Cardiac fibroblast (primary cell): ENCODE measurements around the gene USP12.
A peak's percentile ranks its signal among the peaks of the same experiment; 100 is the strongest.

Experiments used
- DNase-seq, 2 donors: peaks; one replicate each; pipeline versions ENCODE4 v3.0.0 to v3.0.0-alpha.2; 2010; ENCODE audit warnings: low read depth in 2 of 2
- H3K4me3 ChIP-seq, 2 donors: replicated peaks in 1 of 2; 1 replicate in 1 of 2; 2 replicates in 1 of 2; pipeline ENCODE4 v1.5.1; 2011; ENCODE audit warnings: low read depth in 2 of 2, low read length in 2 of 2, mild to moderate bottlenecking in 2 of 2, moderate library complexity in 1 of 2
- TF ChIP-seq, protein P1 (sequence below): IDR thresholded peaks from one replicate; pipeline ENCODE4 v1.5.1; 2011; ENCODE audit warnings: low read depth, mild to moderate bottlenecking, low read length, inconsistent platforms

The USP12 gene

DNA sequence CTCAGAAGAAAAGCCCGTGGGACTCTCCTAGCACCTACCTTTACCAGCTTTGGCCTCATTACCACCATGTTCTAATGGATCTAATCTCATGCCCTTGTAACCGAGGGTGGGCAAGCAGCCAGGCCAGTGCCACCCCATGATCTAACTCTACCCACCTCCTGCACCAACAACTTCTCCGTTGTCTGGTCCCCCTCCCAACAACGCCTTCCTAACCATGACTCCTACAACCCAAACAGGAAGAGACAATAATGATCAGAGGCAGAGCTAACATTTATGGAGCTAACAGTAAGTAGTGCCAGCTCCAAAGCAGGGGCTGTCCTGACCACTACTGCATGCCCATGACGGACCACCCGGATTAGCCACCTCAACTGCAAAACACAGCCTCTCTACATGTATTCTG, 3.5 kb downstream of the USP12 start:
- TF ChIP-seq, protein P1, sequence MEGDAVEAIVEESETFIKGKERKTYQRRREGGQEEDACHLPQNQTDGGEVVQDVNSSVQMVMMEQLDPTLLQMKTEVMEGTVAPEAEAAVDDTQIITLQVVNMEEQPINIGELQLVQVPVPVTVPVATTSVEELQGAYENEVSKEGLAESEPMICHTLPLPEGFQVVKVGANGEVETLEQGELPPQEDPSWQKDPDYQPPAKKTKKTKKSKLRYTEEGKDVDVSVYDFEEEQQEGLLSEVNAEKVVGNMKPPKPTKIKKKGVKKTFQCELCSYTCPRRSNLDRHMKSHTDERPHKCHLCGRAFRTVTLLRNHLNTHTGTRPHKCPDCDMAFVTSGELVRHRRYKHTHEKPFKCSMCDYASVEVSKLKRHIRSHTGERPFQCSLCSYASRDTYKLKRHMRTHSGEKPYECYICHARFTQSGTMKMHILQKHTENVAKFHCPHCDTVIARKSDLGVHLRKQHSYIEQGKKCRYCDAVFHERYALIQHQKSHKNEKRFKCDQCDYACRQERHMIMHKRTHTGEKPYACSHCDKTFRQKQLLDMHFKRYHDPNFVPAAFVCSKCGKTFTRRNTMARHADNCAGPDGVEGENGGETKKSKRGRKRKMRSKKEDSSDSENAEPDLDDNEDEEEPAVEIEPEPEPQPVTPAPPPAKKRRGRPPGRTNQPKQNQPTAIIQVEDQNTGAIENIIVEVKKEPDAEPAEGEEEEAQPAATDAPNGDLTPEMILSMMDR: no peak
- no peak overlapping the region for H3K4me3 ChIP-seq
- DNase-seq: no peak

DNA sequence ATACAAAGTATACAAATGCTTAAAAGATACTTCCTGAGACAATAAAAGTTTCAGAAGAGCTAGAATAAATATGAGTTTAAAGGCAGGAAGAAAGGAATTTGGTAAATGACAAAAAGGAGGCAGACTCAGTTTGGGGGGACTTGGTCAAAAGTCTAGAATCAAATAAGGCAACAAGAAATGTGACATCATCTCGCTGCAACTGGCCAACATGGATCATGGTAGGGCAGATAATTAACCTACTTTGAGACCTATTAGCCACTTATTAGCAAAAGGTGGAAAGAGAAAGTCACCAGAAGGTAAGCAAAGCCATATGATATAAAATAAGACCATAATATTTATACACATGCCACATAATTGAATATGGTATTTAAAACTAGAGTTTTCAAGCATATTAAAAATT, 5.3 kb downstream of the USP12 start:
- DNase-seq: no peak
- TF ChIP-seq, protein P1: no peak
- no peak overlapping the region for H3K4me3 ChIP-seq

DNA sequence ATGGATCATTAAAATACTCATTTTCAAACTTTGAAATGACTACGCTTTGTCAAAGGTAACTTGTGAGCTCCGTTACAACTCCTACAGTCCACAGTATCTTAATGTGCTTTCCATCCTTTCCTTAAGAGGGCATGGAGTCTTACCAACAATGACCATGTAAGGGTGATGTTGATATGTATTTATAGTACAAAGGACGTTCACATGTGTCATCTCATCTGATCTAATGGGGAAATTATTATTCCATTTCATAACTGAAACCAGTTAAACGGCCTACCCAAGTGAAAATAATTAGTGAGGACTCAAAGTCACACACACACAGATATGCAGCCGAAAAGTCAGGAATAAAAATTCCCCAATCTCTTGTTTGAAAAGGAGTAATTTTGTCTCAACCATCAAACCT, 9.6 kb downstream of the USP12 start:
- TF ChIP-seq, protein P1: no peak
- DNase-seq: peak in 1 of 2 donors; percentile 14
- H3K4me3 ChIP-seq: no peak overlapping the region

DNA sequence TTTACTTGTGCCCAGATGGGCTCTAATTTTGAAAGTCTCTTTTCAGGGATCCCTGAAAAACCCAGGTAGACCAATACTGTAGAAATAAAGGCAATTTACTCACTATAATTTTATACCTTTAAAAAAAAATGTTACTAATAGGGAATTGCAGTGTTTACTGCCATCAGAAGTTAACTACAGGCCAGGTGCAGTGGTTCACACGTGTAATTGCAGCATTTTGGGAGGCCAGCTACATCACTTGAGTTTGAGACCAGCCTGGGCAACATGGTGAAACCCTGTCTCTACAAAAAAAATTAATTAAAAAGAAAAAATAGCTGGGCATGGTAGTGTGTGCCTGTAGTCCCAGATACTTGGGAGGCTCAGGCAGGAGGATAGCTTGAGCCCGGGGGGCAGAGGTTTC, 10.2 kb downstream of the USP12 start:
- TF ChIP-seq, protein P1: no peak
- DNase-seq: no peak
- H3K4me3 ChIP-seq: no peak overlapping the region

DNA sequence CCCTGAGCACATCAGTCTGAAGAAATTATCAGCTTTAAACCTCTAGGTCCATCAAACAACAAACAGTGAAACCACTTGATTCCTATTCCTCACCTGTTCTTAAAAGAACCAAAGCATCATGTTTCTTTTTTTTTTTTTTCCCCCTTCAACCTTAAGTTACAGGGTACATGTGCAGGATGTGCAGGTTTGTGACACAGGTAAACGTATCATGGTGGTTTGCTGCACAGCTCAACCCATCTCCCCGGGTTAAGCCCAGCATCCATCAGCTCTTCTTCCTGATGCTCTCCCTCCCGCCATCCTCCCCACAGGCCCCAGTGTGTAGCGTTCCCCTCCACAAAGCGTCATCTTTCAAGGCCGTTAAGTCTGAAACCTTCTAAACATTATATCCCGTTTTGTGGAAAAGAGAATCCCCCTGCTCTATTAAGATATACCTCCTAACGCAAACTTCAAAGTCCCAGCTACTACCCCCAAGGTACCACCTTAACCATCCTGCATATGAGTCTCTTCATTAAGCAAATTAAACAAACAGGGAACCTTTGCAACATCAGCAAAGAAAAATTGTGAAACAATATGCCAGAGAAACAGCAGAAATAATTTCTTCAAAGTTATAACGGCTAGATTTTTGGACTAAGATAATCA, 10.8 kb downstream of the USP12 start:
- TF ChIP-seq, protein P1: no peak
- H3K4me3 ChIP-seq: no peak overlapping the region
- DNase-seq: no peak

DNA sequence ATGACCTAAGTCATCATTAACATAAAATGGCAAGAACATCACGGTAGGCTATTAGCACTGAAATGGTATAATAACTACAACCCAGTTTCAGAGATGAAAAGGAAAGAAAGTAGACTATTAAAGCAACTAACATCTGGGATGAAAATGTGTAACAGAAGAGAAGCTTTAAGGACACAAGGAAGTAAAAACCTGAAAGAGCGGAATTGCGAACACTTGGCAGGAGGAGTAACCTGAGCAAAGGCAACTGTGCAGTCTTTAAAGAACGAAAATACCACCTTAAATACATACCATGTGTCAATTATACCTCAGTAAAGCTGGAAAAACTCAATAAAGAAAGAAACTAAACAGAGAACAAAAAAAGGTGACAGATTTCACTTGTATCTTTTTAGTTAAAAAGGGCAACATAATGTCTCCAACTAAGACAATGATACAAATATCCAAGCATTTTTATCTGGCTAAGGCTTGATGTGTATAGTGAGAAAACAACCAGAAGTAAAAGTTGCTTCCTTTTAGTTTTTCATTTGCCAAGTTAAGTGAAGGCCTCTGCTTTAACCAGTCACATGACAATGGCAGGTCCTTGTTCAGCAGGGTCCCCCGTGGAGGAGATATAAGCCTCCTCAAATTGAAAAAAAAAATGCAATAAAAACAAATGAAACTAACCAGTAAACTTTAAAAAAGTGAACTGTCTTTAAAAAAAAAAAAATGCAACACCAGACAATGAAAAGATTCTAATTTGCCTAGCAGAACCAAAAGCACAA, 11.6 kb downstream of the USP12 start:
- DNase-seq: no peak
- TF ChIP-seq, protein P1: no peak
- no peak overlapping the region for H3K4me3 ChIP-seq
